Astrocyte of the cerebellum (primary cell): ENCODE data around the gene SNX12.

ENCODE experiments used
- DNase-seq: peaks from one replicate; pipeline ENCODE4 v3.0.0-alpha.2; 2011; ENCODE audit warnings: low read depth
- H3K4me3 ChIP-seq: 2 replicates; pipeline ENCODE4 v1.5.1; 2011; ENCODE audit warnings: mild to moderate bottlenecking, low read depth, low read length, moderate library complexity
- CTCF ChIP-seq: IDR thresholded peaks from 2 replicates; pipeline ENCODE4 v1.5.1; 2012; ENCODE audit warnings: low read length, low read depth, moderate library complexity, mild to moderate bottlenecking; ENCODE audit errors: missing control alignments
- in situ Hi-C: cut with HindIII; loops from 2 replicates; pipeline ENCODE4 v1.10.0; 2017; ENCODE audit warnings: low sequenced_read_pairs

The SNX12 gene

DNA sequence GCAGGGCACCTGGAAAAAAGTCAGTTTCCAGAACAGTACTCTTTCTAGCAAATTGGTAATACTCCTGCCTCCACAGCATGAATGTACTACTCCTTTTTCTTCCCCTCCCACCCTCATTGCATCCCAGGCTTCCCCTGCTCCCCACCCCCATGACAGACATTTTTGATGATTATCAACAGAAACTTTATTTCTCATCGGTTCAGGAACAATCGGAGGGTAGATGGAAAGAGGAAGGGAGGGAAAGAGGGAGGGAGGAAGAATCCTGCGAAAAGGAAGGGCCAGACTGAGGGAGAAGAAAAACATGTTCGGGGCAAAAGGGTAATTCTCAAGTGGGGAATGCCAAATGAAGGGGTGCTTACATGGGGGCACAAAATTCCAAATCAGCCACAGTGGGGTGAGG is 39.1 kb upstream of the SNX12 start:
- no peak for DNase-seq
- no peak for TF ChIP-seq CTCF
- no peak overlapping the region for H3K4me3 ChIP-seq
- in situ Hi-C loops, result no loop called here

GRCh38 chrX:71106427-71106826 is 38.3 kb upstream of the SNX12 start, which contains the start of gene CXorf65:
CXorf65 (minus strand) TSS chrX:71106740; CDS start chrX:71106556, 184 bp downstream.
- TF ChIP-seq CTCF, result no peak
- no peak within 1 kb of the TSS for H3K4me3 ChIP-seq
- DNase-seq, result no peak
- in situ Hi-C loops, result no loop called here

- no peak overlapping the region for H3K4me3 ChIP-seq
- no peak for DNase-seq
- no peak for TF ChIP-seq CTCF
- in situ Hi-C loops, result no loop called here
These were observed 37.5 kb upstream of the SNX12 start for GRCh38 chrX:71105628-71106027.

- no peak for TF ChIP-seq CTCF
- in situ Hi-C loops, result no loop called here
- H3K4me3 ChIP-seq, result no peak overlapping the region
- DNase-seq, result no peak
These were observed 35.2 kb upstream of the SNX12 start for GRCh38 chrX:71103110-71103983.

DNA sequence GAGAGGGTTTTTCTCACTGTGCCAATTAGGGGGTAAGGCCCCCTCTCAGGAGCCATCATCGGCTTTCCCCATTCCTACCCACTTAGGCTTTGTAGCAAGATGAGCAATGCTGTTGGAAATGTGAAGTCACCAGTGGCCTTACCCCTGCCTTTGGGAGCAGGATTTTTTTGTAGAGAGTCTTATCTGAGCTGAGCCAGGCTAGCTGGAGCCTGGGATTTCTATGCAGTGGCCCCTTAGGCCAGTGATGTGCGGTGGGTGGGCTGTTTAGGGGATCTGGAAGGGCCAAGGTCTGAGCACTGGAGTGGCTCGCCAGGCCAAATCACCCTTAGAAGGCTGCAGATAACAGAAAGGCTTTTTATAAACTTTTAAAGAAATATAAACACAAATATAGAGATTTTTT is 34.2 kb upstream of the SNX12 start:
- no peak for TF ChIP-seq CTCF
- no peak overlapping the region for H3K4me3 ChIP-seq
- in situ Hi-C loops, result no loop called here
- no peak for DNase-seq

DNA sequence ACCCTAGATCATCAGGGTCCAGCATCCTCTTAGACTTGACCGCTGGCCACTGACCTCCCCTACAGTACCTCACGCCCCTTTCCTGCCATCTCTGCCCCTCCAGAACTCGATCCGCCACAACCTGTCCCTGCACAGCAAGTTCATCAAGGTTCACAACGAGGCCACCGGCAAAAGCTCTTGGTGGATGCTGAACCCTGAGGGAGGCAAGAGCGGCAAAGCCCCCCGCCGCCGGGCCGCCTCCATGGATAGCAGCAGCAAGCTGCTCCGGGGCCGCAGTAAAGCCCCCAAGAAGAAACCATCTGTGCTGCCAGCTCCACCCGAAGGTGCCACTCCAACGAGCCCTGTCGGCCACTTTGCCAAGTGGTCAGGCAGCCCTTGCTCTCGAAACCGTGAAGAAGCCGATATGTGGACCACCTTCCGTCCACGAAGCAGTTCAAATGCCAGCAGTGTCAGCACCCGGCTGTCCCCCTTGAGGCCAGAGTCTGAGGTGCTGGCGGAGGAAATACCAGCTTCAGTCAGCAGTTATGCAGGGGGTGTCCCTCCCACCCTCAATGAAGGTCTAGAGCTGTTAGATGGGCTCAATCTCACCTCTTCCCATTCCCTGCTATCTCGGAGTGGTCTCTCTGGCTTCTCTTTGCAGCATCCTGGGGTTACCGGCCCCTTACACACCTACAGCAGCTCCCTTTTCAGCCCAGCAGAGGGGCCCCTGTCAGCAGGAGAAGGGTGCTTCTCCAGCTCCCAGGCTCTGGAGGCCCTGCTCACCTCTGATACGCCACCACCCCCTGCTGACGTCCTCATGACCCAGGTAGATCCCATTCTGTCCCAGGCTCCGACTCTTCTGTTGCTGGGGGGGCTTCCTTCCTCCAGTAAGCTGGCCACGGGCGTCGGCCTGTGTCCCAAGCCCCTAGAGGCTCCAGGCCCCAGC is 32.7 kb upstream of the SNX12 start:
- no peak for TF ChIP-seq CTCF
- H3K4me3 ChIP-seq, result no peak overlapping the region
- no peak for DNase-seq
- in situ Hi-C loops, result no loop called here
